ENCODE measurements around the gene FGB.

FGB gene

DNA sequence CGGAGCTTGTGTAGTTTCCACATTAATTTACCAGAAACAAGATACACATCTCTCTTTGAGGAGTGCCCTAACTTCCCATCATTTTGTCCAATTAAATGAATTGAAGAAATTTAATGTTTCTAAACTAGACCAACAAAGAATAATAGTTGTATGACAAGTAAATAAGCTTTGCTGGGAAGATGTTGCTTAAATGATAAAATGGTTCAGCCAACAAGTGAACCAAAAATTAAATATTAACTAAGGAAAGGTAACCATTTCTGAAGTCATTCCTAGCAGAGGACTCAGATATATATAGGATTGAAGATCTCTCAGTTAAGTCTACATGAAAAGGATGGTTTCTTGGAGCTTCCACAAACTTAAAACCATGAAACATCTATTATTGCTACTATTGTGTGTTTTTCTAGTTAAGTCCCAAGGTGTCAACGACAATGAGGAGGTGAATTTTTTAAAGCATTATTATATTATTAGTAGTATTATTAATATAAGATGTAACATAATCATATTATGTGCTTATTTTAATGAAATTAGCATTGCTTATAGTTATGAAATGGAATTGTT is at the start of gene FGB:
Gene FGB, plus strand, starts transcription at position 315 of the 558 bp plus-strand sequence. Its CDS starts 8 bp downstream, at position 323.
- H3K4me1 ChIP-seq (ENCODE audit: control insufficient read depth, insufficient read depth, low read length) = no peaks in the 10 kb centered on the region; the same call in 1 of the 2 replicates
- no peak within 1 kb of the TSS for H3K4me3 ChIP-seq (ENCODE audit: low read depth, low read length)
- no peaks in the 10 kb centered on the region for H3K36me3 ChIP-seq (ENCODE audit: control insufficient read depth, insufficient read depth, low read length)
- no peak within 1 kb of the TSS for H3K9ac ChIP-seq (ENCODE audit: low read depth, low read length)
- no peaks in the 10 kb centered on the region for H3K27me3 ChIP-seq (ENCODE audit: control insufficient read depth, insufficient read depth, low read length)
- no peaks in the 10 kb centered on the region for H3K9me3 ChIP-seq (ENCODE audit: control insufficient read depth, insufficient read depth, low read length)
- H3K27ac ChIP-seq (ENCODE audit: low read depth, low read length) = no peak within 1 kb of the TSS

DNA sequence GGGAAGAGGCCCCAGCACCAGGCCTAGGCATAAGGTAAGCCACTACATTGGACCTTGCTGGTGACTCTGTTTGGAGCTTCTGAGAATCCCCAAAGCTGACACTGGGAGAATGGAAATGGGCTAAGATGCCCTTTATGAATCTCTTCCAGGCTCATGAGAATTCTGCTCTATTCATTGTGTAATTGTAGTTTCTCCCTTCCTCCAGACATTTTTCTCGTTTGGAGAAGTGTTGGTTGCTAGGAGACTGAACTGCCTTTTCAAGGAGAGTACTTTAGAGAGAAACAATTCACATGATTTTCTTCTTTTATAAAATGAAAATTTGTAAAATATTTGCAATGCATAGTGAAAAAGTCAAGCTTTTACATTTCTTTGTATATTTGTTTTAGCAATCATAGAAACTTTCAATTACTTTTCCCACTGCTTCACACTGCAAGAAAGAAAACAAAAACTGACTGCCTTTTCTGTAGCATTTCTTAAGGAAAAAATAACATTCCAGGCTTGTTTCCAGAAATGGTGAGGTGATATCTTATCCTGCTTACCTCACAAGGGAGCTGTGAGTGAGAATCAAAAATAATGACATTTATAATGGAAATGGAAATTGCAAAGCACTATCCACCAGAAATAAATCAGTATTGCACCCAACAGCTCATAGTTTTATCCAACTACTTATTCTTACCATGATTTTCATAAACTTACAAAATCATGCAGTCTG is 46.3 kb upstream of the FGB start:
- no peak overlapping the region for H3K4me3 ChIP-seq (ENCODE audit: low read depth, low read length)
- H3K9me3 ChIP-seq (ENCODE audit: control insufficient read depth, insufficient read depth, low read length) = no peaks in the 10 kb centered on the region
- H3K4me1 ChIP-seq (ENCODE audit: control insufficient read depth, insufficient read depth, low read length) = peaks cover 8% of the 10 kb centered on the region

DNA sequence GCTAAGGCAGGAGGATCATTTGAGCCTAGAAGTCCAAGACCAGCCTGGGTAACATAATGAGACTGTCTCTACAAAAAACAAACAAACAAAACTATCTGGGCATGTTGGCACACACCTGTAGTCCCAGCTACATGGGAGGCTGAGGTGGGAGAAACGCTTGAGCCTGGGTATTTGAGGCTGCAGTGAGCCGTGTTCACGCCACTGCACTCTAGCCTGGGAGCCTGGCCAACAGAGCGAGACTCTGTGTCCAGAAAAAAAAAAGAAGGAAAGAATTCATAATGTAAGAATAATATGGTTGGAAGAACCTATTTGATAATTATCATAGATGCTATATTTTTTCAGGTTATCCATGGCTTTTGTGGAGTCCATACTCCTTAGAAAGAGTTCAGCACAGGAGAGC is 45.2 kb upstream of the FGB start:
- Histone ChIP-seq H3K36me3 (ENCODE audit: control insufficient read depth, insufficient read depth, low read length) (no peaks in the 10 kb centered on the region), H3K4me1 (ENCODE audit: control insufficient read depth, insufficient read depth, low read length) (0 out of 2 replicates have a peak, but pooled peaks cover under 1% of the 10 kb centered on the region), H3K9ac (ENCODE audit: low read depth, low read length) (no peak overlapping the region), H3K27me3 (ENCODE audit: control insufficient read depth, insufficient read depth, low read length) (no peaks in the 10 kb centered on the region), H3K9me3 (ENCODE audit: control insufficient read depth, insufficient read depth, low read length) (no peaks in the 10 kb centered on the region), H3K27ac (ENCODE audit: low read depth, low read length) (no peak overlapping the region), H3K4me3 (ENCODE audit: low read depth, low read length) (no peak overlapping the region)

More for the DNA sequence above, 46.3 kb upstream of the FGB start:
- Histone ChIP-seq H3K9ac (ENCODE audit: low read depth, low read length) (no peak overlapping the region), H3K36me3 (ENCODE audit: control insufficient read depth, insufficient read depth, low read length) (no peaks in the 10 kb centered on the region), H3K27me3 (ENCODE audit: control insufficient read depth, insufficient read depth, low read length) (no peaks in the 10 kb centered on the region), H3K27ac (ENCODE audit: low read depth, low read length) (no peak overlapping the region)

- H3K4me3 ChIP-seq (ENCODE audit: low read depth, low read length) = no peak overlapping the region
- no peaks in the 10 kb centered on the region for H3K27me3 ChIP-seq (ENCODE audit: control insufficient read depth, insufficient read depth, low read length)
- H3K36me3 ChIP-seq (ENCODE audit: control insufficient read depth, insufficient read depth, low read length) = no peaks in the 10 kb centered on the region
- H3K9ac ChIP-seq (ENCODE audit: low read depth, low read length) = no peak overlapping the region
- no peaks in the 10 kb centered on the region for H3K9me3 ChIP-seq (ENCODE audit: control insufficient read depth, insufficient read depth, low read length)
- no peak overlapping the region for H3K27ac ChIP-seq (ENCODE audit: low read depth, low read length)
- H3K4me1 ChIP-seq (ENCODE audit: control insufficient read depth, insufficient read depth, low read length) = no peaks in the 10 kb centered on the region
Observed at GRCh38 chr4:154519214-154519613, 43.6 kb upstream of the FGB start.

DNA sequence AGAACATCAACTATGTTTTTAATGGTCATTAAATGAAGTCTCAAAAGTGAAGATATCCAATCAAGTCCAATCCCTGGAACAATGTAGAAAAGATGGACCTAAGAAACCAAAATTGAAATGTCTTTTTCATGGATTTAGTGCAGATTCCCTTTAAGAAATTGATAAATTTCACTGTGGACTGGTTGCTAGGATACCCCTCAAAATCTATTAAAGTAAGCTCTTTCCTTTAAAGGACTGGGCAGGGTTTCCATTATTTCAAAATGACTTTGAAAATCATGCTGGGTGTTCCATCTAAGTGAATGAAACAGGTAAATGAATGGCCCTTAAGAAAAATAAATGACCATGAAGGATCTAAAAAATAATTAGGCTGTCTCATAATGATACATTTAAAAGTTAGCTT is 41.2 kb upstream of the FGB start:
- no peak overlapping the region for H3K27ac ChIP-seq (ENCODE audit: low read depth, low read length)
- no peaks in the 10 kb centered on the region for H3K27me3 ChIP-seq (ENCODE audit: control insufficient read depth, insufficient read depth, low read length)
- no peaks in the 10 kb centered on the region for H3K36me3 ChIP-seq (ENCODE audit: control insufficient read depth, insufficient read depth, low read length)
- no peak overlapping the region for H3K4me3 ChIP-seq (ENCODE audit: low read depth, low read length)
- H3K4me1 ChIP-seq (ENCODE audit: control insufficient read depth, insufficient read depth, low read length) = no peaks in the 10 kb centered on the region
- H3K9ac ChIP-seq (ENCODE audit: low read depth, low read length) = no peak overlapping the region
- no peaks in the 10 kb centered on the region for H3K9me3 ChIP-seq (ENCODE audit: control insufficient read depth, insufficient read depth, low read length)

DNA sequence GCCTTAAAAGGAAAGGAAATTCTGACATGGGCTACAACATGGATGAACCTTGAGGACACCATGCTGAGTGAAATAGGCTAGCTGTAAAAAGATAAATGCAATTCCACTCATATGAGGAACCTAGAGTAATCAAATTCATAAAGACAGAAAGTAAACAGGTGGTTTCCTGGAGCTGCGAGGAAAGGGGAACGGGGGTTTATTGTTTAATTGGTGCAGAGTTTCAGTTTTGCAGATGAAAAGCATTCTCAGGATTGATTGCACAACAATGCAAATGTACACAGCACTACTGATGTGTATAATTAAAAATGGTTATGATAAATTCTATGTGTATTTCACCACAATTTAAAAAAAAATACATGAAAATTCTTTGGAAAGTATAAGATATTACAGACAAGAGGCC is 36.7 kb upstream of the FGB start:
- no peak overlapping the region for H3K27ac ChIP-seq (ENCODE audit: low read depth, low read length)
- H3K36me3 ChIP-seq (ENCODE audit: control insufficient read depth, insufficient read depth, low read length) = no peaks in the 10 kb centered on the region

DNA sequence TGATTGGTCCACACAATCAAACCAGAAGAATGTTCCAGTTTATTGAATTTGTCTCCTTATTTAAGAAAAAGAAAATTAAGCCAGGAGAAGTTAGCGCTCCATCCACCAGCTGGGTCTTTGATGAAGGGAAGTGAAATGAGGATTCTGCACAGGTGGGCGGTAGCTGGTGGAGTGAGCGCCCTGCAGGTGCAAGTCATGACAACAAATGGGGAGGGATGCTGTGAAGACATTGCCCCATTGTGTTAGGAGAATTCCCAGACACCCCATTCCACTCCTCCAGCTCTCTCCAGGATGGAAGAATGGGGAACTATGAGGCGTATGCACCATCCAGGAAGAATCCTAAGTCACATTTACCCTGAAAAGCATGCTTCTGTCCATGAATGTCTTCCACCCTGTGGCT is 35.5 kb upstream of the FGB start:
- Histone ChIP-seq H3K9me3 (ENCODE audit: control insufficient read depth, insufficient read depth, low read length) (no peaks in the 10 kb centered on the region), H3K27me3 (ENCODE audit: control insufficient read depth, insufficient read depth, low read length) (no peaks in the 10 kb centered on the region), H3K4me1 (ENCODE audit: control insufficient read depth, insufficient read depth, low read length) (no peaks in the 10 kb centered on the region), H3K9ac (ENCODE audit: low read depth, low read length) (no peak overlapping the region), H3K27ac (ENCODE audit: low read depth, low read length) (no peak overlapping the region), H3K36me3 (ENCODE audit: control insufficient read depth, insufficient read depth, low read length) (no peaks in the 10 kb centered on the region), H3K4me3 (ENCODE audit: low read depth, low read length) (no peak overlapping the region)

More for the DNA sequence above, 36.7 kb upstream of the FGB start:
- H3K4me1 ChIP-seq (ENCODE audit: control insufficient read depth, insufficient read depth, low read length) = no peaks in the 10 kb centered on the region
- no peaks in the 10 kb centered on the region for H3K27me3 ChIP-seq (ENCODE audit: control insufficient read depth, insufficient read depth, low read length)
- no peak overlapping the region for H3K9ac ChIP-seq (ENCODE audit: low read depth, low read length)
- H3K4me3 ChIP-seq (ENCODE audit: low read depth, low read length) = no peak overlapping the region
- H3K9me3 ChIP-seq (ENCODE audit: control insufficient read depth, insufficient read depth, low read length) = no peaks in the 10 kb centered on the region

DNA sequence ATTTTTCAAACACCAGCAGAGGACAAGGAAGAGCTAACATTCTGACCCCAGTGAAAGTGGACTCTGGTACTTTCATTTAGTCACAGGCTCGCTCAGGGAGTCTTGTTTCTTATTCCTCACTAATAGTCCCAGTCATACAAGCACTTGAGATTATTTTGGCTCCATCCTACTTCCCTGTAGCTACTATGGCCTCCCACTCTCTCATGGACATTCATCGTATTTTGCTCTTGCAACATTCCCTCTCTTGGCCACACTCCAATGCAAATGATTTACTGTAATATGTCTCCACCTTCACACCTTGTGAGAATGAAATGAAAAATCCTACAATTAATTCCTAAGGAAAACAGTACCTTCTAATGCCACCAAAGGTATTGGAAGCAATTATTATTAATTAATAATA is 33.9 kb upstream of the FGB start:
- no peak overlapping the region for H3K27ac ChIP-seq (ENCODE audit: low read depth, low read length)

DNA sequence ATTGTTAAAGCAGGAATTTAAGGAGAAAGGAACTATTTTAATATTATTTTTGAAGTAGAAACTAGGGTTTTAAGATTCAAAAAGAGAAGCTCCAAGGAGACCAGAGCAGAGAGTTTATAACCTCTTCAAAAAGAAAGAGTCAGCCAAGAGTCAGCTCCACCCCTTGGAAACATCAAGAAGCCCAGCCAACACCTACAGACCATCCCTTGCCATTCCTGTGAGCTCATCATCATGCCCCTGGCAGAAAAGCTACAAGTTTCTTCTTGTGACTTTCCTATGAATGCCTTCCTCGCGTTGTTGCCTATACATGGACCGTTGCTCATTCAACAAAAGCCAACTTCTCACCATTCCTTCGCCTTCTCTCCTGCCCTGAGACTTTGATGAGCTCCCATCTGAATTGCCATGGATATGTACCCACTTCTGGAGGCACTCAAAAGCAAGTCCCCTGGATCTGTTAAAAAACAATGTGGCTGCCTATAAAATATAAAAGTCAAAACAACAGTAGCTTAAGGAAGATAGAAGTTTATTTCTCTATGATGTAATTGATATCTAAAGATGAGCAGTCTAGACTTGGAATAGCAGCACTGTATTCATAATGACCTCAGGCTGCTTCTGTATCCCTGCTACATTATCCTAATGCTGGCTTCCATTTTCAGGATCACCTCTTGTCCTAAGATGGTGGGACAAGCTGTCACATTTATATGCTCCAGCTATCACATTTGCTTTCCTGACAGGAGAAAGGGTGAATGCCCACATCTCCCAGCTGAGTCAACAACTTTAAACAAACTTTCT is 32.9 kb upstream of the FGB start:
- H3K9me3 ChIP-seq (ENCODE audit: control insufficient read depth, insufficient read depth, low read length) = no peaks in the 10 kb centered on the region
- H3K4me1 ChIP-seq (ENCODE audit: control insufficient read depth, insufficient read depth, low read length) = no peaks in the 10 kb centered on the region
- H3K36me3 ChIP-seq (ENCODE audit: control insufficient read depth, insufficient read depth, low read length) = no peaks in the 10 kb centered on the region
- no peak overlapping the region for H3K27ac ChIP-seq (ENCODE audit: low read depth, low read length)
- H3K9ac ChIP-seq (ENCODE audit: low read depth, low read length) = no peak overlapping the region
- H3K27me3 ChIP-seq (ENCODE audit: control insufficient read depth, insufficient read depth, low read length) = no peaks in the 10 kb centered on the region
- H3K4me3 ChIP-seq (ENCODE audit: low read depth, low read length) = no peak overlapping the region

More for the DNA sequence above, 33.9 kb upstream of the FGB start:
- Histone ChIP-seq H3K4me1 (ENCODE audit: control insufficient read depth, insufficient read depth, low read length) (no peaks in the 10 kb centered on the region), H3K9me3 (ENCODE audit: control insufficient read depth, insufficient read depth, low read length) (no peaks in the 10 kb centered on the region), H3K4me3 (ENCODE audit: low read depth, low read length) (no peak overlapping the region), H3K36me3 (ENCODE audit: control insufficient read depth, insufficient read depth, low read length) (no peaks in the 10 kb centered on the region), H3K9ac (ENCODE audit: low read depth, low read length) (no peak overlapping the region), H3K27me3 (ENCODE audit: control insufficient read depth, insufficient read depth, low read length) (no peaks in the 10 kb centered on the region)

DNA sequence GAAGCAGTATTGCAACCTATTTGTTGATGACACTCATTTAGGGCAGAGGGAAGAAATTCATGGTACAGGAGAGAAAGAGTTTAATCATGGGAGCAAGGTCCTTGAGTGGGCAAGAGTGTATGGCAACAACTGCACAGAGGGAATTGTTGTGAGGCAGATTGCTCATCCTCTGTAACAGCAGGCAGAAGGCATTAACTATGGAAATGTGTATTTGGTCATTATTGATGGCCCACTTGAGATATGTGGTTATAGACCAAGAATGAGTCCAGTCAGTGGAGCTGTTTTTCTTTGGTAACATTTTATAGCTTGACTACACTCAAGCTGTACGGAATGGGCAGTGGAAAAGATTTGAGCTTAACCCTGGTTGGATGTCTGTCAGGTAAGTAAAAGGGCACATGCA is 28.5 kb upstream of the FGB start:
- H3K36me3 ChIP-seq (ENCODE audit: control insufficient read depth, insufficient read depth, low read length) = peaks cover 41% of the 10 kb centered on the region
- H3K27me3 ChIP-seq (ENCODE audit: control insufficient read depth, insufficient read depth, low read length) = no peaks in the 10 kb centered on the region
- no peak overlapping the region for H3K9ac ChIP-seq (ENCODE audit: low read depth, low read length)
- no peaks in the 10 kb centered on the region for H3K9me3 ChIP-seq (ENCODE audit: control insufficient read depth, insufficient read depth, low read length)
- no peak overlapping the region for H3K4me3 ChIP-seq (ENCODE audit: low read depth, low read length)
- no peaks in the 10 kb centered on the region for H3K4me1 ChIP-seq (ENCODE audit: control insufficient read depth, insufficient read depth, low read length)
- no peak overlapping the region for H3K27ac ChIP-seq (ENCODE audit: low read depth, low read length)

- H3K9me3 ChIP-seq (ENCODE audit: control insufficient read depth, insufficient read depth, low read length) = no peaks in the 10 kb centered on the region
- H3K27me3 ChIP-seq (ENCODE audit: control insufficient read depth, insufficient read depth, low read length) = no peaks in the 10 kb centered on the region
- no peak overlapping the region for H3K4me3 ChIP-seq (ENCODE audit: low read depth, low read length)
- no peaks in the 10 kb centered on the region for H3K4me1 ChIP-seq (ENCODE audit: control insufficient read depth, insufficient read depth, low read length)
- H3K9ac ChIP-seq (ENCODE audit: low read depth, low read length) = no peak overlapping the region
- peaks cover 100% of the 10 kb centered on the region for H3K36me3 ChIP-seq (ENCODE audit: control insufficient read depth, insufficient read depth, low read length)
- no peak overlapping the region for H3K27ac ChIP-seq (ENCODE audit: low read depth, low read length)
Observed at GRCh38 chr4:154542271-154542879, 20.4 kb upstream of the FGB start.
